NCI-H1105 (cell line): ENCODE results near the gene KLF11.
A peak's percentile ranks its signal among the peaks of the same experiment; 100 is the strongest.

Experiments used
- DNase-seq: peaks from one replicate; lab custom pipeline; 2025; lab: John Stamatoyannopoulos, UW

The KLF11 gene

DNA sequence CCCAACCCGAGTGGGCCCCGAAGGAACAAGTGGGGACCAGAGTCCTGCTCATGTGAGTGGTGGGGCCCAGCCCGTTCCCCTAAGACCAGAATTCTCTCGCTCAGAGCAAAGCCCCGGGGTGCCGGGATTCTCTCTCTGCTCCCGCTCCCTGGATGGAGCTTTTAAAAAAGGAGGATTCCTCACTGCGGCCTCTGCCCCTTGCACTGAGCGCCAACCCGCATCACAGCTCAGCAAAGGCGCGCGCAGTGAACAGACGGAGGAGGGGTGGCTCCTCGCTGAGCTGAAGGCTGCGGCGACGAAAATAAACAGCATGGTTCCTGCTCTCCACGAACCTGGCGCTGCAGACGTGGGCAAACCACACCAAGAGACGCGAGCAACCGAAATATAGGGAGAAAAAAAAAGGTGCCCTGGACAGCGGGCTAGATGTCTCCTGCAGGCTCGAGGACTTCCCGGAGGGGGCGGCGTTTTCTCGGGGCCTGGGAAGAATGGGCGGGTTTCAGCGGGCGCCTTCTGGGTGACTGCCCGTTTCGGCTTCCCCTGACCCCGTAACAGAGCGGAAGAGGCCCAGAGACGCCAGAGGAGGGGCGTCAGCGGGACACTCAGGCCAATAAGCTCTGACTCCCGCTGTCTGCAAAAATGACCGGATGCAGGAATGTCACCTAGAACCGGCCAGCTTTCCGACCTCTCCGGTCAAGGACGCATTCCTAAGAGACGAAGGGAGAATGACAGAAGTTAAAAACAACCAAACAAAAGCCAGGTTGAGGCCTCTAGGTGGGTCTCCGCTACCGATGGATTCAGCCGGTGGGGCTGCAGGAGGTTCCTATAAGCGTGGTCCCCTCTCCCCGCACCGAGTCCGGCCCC lies 819 bp upstream of the KLF11 start:
- no peak for DNase-seq

DNA sequence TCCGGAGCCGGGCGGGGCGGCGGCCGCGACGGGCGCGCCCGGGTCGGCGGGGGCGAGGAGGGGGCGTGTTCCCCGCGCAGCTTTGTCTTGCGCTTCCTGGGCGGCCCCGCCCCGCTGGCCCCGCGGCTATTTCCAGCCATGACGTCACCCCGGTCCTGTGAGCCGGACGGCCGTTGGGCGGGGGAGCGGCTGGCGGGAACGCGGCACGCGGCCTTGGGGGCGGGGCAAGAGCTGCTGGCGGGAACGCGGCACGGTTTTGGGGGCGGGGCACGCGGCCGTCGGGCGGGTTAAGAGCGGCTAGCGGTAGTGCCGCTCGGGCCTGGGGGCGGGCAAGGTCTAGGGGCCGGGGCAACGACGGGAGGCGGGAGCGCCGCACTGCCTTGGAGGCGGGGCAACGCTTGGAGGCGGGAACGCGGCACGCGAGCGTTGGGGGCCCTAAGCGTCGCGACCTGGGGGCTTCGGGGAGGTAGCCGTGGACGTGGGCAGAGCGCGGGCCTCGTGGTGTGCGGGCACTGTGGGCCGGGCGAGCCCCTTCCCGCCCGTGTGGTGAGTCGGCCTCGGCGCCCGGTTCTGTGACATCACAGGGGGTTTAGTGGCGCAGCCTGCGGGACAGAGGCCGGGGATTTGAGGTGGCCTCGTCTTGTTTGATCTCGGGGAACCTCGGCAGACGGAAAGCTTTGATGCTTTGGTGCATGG lies 704 bp downstream of the KLF11 start:
- no peak for DNase-seq

DNA sequence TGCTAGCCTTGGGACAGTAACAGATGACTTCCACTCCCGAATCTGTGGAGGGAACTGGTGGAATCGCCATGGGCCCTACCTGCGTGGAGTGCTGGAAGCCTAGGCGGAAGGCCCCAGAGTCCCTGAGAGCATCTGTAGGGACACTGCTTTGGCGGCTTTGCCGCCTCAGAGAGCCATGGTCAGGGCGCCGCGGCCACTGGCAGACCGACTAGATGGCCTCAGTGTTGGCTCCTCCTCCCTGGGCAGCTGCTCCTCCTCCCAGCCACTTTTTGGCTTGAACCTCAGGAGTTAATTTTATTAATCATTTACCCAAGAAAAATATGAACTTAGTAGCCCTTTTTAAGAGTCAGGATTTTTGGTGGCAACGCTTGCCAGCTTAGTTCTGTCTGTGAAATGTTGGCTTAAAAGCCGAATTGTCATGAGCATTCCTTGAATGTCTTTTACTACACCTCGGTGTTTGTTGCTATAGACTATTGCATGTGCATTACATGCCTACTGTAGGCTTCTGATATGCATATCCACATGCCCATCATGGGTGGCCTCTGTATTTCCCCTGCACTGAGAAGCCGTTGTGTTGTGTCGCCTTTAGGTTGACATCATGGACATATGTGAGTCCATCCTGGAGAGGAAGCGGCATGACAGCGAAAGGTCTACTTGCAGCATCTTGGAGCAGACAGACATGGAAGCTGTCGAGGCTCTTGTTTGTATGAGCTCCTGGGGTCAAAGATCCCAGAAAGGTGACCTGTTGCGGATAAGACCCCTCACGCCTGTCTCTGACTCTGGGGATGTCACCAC lies 2.4 kb downstream of the KLF11 start:
- DNase-seq, result no peak

DNA sequence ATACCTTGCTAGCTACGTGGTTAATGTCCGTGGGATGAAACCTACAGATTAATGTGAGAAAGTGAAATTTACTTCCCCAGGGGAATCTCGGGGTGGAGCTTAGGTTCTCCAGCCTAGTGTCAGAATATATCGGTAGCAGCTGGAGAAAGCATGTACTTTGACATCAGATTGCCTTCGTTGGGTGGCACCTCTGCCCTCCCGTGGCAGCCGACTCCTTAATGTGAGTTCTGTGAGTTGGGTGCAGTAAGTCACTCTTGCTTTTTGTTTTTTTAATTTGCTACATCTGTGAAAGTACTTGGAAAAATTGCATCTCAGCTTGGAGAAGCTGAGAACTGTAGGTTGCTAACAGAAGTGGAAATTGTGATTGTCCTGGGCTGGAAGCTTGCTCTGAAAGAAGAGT lies 3.6 kb downstream of the KLF11 start:
- no peak for DNase-seq

DNA sequence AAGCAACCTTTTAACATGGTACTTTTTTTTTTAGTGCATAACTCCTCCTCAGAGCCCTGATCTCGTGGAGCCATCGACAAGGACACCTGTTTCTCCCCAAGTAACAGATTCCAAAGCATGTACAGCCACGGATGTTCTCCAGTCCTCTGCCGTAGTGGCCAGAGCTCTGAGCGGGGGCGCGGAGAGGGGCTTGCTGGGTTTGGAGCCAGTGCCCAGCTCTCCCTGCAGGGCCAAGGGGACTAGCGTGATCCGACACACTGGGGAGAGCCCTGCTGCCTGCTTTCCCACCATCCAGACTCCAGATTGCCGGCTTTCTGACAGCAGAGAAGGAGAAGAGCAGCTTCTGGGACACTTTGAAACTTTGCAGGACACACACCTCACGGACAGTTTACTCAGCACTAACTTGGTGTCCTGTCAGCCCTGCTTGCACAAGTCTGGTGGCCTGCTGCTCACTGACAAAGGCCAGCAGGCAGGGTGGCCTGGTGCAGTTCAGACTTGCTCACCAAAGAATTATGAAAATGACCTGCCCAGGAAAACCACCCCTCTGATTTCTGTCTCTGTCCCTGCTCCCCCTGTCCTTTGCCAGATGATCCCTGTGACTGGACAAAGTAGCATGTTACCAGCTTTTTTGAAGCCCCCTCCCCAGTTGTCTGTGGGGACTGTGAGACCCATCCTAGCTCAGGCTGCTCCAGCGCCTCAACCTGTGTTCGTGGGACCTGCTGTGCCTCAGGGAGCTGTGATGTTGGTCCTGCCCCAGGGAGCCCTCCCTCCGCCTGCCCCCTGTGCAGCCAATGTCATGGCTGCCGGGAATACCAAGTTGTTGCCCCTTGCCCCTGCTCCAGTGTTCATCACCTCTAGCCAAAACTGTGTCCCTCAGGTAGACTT lies 4.5 kb downstream of the KLF11 start:
- DNase-seq, result no peak

DNA sequence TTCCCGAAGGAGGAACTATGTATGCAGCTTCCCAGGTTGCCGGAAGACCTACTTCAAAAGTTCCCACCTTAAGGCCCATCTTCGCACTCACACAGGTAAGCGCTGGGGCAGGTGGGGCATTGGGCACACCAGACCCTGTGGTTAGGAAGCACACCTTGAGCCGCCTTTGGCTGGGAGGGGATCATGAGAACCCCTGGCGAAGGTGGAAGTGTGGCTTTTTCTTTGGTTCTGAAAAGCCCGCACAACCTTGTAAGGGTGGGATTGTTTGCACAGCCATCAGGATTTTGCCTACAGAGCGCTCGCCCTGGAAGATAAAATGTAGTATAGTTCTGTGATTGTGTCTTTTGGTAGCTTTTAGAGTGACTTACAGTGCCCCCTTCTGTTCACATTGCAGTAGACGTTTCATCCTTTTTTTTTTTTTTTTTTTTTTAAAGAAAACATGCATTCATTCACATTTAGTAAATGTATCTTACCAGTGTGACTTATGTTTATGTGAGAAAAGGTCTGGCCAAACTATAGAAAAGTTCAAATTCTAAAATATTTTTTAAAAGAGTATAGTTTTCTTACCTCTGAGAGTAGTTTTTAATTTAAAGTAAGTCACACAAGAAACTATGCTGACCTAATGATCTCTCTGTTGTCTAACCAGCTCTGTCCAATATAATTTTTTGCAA lies 5.3 kb downstream of the KLF11 start:
- peak; percentile 35 for DNase-seq

DNA sequence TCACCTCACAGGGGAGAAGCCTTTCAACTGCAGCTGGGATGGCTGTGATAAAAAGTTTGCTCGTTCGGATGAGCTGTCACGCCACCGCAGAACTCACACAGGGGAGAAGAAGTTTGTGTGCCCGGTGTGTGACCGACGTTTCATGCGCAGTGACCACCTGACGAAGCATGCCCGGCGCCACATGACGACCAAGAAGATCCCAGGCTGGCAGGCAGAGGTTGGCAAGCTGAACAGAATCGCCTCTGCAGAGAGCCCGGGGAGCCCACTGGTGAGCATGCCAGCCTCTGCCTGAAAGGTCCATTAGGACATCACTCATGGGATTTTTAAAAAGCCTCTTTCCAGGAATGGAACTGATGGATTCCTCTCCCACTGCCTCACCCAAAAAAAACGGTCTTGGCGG lies 8.9 kb downstream of the KLF11 start:
- DNase-seq, result no peak

DNA sequence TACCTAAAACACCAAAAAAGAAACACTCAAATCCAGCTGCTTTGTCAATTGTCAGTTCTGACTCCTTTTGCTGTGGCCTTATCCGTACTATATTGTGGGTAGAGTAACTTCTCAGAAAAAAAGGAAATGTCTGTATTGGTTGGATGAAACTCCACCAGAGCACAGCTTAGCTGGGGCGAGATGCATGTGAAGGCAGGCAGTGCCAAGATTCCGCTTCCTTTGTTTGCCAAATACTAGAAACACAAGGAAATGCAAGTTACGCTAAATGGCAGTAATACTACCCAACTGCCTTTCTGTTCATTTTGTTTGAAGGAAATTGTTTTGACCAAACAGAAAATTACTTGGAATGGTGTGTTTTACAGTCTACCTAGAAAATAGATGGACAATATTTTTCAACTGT lies 10.0 kb downstream of the KLF11 start:
- no peak for DNase-seq

DNA sequence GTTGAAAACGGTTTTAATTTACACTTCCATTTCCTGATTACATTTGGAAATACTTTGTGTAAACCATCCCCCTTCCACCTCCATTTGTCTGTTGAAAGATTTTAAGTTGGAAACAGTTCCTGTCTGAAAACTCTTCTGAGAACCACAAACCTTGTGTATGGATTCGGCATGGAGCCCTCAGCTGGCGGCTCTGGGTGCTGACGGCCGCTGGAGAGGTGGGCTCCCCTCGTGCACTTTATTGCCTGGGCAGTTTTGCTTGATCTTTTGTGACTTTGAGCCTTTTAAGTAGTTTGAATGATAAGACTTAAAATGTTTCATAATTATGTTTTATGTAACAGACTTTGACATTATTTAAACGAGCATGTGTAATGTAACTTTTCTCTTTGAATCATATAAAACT lies 11.1 kb downstream of the KLF11 start:
- no peak for DNase-seq

DNA sequence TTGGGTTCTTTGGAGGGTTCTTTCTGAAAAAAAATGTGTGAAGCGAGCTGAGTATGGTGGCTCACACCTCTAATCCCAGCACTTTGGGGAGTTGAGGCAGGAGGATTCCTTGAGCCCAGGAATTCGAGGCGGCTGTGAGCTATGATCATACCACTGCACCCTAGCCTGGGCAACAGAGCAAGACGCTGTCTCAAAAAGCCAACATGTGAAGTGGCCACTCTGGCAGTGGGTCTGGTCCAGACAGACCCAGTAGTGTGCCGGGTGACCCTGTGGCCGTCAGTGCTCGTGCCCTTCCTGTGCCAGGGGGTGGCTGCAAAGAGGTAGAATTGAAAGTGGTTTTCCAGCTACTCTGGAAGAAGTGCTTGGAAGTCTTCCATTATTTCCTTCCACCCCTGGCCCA lies 11.6 kb downstream of the KLF11 start:
- no peak for DNase-seq

DNA sequence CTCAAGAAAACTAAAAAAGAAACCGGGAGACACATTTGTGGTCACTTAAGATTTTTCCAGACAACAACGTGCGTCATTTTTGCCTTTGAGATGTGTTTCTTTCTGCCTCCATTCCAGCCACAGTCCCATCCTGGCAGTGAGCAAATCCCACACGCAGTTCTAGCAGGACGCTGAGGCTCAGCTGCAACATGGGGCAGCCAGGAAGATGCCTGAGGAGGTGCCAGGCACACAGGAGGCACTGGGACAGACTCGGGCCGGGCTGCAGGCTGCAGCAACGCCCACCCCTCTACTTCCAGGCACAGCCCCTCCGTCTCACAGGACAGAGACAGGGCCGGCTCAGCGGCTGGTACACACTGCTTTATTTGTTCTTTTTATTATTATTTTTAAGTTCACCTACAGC lies 13.1 kb downstream of the KLF11 start:
- DNase-seq, result no peak

DNA sequence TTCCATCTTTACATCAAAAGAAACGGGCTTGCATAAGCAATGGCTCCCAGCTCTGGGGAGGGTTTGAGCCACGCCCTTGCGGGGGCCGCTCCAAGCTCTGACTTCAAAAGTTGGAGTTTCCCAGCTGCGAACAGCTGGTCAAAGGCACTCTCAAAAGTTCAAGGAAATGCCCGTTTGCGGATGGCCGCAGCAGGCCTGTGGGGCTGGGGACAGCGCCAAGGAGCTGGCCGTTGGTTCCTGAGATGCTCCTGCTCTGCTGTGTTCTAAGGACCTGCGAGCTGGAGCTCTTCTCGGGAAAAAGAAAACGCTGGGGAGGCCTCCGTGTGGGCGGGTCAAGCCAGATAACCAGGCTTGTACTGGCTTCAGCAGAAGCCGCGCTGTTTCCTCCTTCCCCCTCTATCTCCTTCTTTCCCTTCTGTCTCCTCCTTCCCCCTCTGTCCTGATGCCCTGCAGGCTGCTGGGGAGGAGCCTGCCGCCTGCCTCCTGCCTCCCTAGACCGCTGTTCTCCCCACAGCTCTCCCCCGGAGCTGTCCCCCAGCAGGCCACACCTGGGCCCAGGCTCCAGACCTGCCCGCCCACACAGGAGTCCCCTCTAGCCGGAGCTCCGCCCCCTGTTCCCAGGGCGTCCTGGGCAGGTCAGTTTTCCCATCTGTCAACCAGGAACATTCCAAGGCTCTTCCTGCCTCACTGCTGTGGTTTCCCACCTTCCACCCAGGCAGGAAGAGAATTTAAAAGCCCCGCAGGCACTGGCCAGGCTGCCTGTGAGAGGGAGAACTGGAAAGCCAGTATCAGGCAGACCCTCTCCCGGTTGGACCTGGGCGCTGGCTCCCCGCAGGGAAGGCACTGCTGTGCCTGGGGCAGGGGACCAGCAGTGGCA lies 14.1 kb downstream of the KLF11 start:
- no peak for DNase-seq

DNA sequence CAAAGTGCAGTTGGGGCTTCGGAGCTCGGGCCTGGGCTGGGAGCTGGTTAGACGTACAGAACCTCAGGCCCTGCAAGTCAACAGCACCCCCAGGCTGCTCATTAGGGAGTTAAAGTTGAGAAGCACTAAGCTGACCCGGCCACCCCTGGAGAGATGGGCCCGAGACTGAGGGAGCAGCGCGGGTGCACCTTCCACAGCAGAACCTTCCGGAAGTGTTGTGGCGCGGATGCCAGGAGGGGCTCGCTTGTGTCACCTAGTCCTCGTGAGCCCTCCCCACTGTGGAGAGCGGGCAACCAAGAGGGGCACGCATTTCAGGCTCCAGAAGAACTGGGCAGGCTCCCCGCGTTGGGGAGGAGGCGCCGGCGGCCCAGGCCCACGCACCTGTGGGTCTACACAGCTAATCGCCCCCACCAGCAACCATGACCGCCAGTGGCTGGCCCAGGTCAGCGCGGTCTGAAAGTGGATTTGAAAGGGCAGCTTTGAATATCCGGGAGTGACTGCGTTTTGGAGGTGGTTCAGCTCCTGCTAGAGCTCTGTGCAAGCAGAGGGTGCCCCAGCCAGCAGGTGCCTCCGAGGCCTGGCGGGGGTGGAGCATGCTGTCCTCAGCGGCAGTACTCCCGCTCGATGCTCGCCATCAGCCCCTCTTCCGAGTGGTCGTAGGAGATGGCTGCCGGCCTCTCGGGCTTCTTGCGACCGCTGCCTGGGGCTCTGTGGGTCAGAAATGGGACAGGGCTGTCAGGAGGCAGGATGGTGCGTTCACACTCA lies 15.1 kb downstream of the KLF11 start:
- no peak for DNase-seq

DNA sequence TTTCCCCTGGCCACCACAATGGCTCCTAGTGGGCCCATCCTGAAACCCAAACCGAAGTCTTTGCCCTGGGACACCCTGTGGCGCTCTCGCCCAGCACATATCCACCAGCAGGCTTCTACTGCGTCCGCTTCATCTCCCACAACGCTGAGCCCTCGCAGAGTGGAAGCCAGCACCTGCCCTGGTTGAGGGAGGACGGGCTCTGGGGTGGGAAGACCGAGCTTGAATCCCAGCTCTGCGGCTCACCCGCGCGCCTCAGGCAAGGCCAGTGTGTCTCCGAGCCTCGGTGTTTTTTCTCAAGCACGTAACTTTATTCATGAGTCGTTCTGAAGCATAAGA lies 15.6 kb downstream of the KLF11 start:
- DNase-seq, result no peak

DNA sequence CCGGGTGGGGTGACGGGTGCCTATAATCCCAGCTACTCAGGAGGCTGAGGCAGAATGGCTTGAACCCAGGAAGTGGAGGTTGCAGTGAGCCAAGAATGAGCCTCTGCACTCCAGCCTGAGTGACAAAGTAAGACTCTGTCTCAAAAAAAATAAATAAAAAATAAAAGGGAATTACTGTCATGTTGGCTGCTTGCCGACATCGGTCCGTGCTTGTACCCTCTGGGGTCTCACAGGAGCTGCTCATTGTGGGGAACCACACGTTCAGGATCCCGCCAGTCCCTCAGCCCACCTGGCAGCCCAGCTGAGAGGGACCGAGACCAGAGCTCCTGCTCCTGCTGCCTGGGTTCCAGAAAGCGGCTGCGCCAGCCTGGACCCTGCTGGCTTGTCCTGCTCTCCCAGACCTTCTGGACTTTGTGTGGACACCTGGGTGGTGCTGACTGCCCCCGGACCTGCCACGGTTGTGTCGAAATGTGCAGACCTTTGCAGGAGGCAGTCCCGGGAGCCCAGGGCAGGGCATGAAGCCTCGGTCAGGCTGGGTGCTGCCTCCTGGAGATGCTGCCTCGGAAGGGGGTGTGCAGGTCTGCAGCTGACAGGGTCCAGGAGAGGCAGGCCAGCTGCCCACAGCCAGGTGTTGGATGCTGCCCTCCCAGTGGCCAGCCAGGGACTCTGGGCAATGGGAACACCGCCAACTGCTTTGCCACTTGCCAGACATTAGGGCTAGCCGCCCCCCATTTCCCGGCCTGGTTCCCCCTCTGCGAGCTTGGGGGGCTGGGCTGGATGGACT lies 16.4 kb downstream of the KLF11 start:
- no peak for DNase-seq

DNA sequence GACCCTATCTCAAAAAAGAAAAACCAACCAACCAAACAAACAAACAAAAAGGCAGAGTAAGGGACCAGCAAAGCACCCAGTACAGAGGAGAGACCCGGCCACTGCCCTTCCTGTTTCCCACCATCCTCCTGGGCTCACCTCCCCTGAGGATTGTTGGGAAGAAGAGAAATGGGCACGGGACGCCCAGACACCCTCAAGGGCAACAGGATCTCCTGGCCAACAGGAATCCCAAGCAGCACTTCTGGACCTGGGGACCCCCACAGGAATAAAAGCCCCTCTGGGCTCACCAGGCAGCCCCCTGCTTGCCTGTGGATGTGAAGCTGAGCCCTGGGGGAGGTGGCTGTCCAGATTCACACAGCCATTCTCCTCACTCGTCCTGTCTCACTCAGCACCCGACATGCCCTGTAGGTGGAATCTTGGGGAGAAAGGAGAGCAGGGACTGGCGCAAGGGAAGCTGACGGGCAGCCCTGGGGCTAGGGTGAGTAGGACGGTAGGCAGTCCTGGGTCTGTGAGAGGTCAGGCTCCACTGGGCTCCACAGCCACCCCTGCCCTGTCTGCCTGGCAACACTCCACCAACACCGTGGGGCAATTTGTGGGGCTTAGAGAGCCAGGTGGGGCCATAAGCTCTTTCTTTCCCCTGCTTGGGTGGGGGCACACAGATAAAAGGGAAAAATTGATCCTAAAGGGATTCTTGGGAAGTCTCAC lies 18.0 kb downstream of the KLF11 start:
- DNase-seq, result no peak

DNA sequence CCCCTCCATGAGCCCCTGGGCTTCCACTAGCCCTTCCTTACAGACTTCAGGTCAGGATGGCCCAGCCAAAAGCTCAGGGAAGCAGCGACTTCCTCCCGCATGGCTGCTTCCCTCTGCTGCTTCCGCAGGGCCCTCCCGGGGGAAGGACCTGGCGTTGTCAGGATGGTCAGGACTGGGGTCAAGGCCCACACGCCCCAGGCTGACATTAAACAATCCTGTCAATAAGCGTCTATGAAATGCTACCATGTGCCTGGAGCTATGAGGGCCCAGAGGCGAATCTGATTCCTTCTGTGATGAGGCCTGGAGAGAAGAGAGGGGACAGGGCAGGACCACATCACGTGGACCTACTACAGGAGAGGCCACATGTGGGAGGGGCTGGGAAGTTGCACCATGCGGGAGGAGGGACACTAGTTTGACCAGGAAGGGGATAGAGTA lies 19.6 kb downstream of the KLF11 start:
- DNase-seq, result no peak

DNA sequence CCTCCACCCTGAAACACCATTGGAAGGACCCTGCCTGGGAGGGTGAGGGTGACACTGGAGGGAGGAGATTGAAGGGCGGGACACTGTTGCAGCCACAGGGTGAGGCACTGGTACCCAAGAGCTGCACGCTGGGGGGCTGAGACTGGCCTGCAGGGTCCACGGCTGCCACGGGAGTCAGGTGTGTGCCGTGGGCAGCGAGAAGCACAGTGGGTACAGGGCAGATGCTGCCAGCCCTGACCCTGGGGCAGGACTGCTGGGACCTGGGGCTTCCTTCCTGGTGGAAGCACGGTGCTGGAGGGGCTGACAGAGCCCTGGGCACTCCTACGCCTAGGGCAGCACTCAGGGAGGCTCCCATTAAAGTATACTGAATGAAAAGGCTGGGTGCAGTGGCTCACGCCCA lies 20.2 kb downstream of the KLF11 start:
- DNase-seq, result no peak
